NCI-H1417 (cell line): ENCODE results near the gene SCARB1.

Experiments used
- DNase-seq, 3 experiments: peaks; one replicate each; lab custom pipeline; 2025; lab: John Stamatoyannopoulos, UW

SCARB1 gene

GRCh38 chr12:124745891-124746570 lies 117.6 kb downstream of the SCARB1 start:
- peak; percentile 69 to 94 (median 86) for DNase-seq

- DNase-seq, result peak in 1 of 3 experiments; percentile 58
Observed at GRCh38 chr12:124745465-124745890, 118.2 kb downstream of the SCARB1 start.

DNA sequence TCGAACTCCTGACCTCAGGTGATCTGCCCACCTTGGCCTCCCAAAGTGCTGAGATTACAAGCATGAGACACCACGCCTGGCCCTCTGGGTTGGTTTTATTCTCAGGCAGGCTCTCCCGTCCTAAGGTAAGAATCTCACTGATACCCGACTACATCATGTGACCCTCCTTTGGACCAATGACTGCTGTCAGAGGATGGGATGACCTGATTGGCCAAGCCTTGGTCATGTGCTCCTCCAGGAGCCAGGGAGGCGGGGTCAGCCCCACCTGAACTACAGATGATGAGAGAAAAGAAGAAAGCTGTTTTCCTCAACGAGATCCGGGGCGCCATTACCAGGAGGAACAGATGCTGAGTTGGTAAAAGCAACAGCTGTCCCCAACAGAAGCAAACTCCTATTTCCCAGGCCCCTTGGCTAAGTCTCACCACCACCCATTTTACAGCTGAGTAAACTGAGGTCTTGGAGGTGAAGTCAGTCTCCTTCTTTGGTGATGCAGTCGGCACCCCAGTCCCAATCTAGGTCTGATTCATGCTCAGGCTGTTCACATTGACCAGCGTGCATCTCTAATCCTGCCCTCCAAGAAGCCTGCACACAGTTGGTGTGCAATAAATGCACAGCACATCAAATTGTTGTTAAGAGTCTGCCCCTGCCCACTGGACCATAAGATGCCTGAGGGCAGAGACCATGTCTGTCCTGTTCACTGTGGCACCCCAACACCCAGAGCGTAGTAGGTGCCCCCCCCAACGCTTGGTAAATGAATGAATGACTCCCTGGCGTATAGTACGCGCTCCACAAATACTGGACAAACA lies 118.8 kb downstream of the SCARB1 start:
- peak; percentile 16 to 33 (median 21) for DNase-seq

- DNase-seq, result no peak
Observed at GRCh38 chr12:124744273-124744640, 119.4 kb downstream of the SCARB1 start.

DNA sequence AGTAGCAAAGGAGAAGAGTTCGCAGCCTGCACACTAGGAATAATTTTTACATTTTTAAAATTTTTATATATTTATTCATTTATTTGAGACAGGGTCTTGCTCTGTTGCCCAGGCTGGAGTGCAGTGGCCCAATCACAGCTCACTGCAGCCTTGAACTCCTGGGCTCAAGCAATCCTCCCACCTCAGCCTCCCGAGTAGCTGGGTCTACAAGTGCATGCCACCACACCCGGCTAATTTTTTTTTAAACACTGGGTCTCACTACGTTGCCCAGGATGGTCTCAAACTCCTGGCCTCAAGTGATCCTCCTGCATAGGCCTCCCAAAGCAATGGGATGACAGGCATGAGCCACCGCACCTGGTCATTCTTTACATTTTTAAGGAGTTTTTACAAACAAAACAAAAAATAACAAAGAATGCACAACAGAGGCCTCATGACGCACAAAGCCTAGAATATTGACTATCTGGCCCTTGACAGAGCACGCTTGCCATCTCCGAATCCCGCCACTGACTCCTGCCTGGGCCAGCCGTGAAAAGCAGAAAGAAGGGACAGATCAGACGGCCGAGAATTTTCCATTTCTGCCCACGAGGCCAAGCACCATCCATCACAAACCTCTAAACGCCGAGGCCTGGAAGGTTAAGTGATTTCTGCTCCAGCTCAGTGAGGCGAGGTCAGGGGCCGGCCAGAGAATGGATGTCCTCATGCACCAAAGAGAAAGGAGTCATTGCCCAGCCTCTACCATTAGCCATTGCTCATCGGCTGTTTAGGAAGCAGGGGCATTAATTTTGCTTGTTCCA lies 120.0 kb downstream of the SCARB1 start:
- no peak for DNase-seq

DNA sequence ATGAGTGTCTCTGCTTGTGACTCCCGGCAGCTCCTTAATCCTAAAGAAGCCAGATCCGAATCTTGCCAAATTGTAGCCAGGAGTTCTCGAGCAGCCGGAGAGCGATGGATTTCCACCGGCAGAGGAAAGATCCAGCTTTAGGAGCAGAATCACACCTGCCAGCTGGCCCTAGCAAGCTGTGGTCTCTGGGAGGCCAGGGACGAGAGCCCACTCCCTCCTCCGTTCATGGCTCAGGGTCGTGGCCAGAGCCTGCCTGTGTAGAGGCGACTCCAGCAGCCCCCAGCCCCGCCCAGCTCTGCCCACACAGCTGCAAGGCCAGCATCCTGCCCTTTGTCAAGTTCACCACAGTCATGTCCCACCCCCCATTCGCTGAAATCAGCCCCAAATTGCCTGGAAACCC lies 121.0 kb downstream of the SCARB1 start:
- DNase-seq, result no peak

DNA sequence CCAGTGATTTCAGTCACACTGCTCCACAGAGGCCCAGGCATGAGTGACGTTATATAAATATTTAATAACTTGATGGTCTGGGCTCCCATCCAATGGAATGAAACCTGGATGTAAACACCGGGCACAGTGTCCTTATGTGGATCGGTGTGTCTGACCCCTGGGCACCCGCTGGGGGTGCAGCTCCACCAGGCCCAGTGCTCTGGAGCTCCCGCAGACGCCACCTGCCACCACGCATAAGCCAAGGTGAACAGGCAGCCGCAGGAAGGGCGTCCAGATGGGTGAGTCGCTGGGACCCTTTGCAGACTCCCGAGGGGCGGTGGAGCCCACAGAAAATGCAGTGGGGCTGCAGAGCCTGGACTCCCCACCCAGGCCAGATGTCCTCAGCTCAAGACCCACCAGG lies 121.6 kb downstream of the SCARB1 start:
- peak in 1 of 3 experiments; percentile 23 for DNase-seq

GRCh38 chr12:124741211-124741610 lies 122.5 kb downstream of the SCARB1 start:
- no peak for DNase-seq

GRCh38 chr12:124740691-124741137 lies 123.0 kb downstream of the SCARB1 start:
- no peak for DNase-seq

DNA sequence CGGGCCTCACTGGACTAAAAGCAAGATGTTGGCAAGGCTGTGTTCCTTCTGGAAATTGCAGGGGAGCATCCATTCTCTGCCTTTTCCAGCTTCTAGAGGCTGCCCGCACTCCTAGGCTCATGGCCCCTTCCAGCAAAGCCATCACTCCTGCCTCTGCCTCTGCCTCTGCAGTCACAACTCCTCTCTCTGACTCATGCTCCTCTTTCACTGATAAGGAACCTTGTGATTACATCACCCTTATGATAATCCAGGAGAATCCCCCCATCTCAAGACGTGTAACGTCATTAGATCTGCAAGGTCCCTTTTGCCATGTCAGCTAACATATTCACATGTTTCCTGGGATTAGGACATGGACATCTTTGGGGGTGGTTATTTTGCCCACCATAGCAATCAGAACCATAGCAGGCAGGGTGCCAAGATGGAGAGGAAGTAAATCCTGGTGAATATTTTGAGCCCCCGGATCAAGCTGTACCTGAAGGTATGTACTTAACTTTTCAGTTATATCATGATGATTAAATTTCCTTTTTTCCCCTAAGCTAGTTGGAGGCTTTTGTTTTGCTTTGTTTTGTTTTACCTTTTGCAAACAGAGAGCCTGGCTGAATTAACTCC lies 123.6 kb downstream of the SCARB1 start:
- DNase-seq, result no peak

GRCh38 chr12:124738636-124739467 lies 124.8 kb downstream of the SCARB1 start:
- DNase-seq, result no peak

- DNase-seq, result no peak
Observed at GRCh38 chr12:124737772-124738635, 125.7 kb downstream of the SCARB1 start.

DNA sequence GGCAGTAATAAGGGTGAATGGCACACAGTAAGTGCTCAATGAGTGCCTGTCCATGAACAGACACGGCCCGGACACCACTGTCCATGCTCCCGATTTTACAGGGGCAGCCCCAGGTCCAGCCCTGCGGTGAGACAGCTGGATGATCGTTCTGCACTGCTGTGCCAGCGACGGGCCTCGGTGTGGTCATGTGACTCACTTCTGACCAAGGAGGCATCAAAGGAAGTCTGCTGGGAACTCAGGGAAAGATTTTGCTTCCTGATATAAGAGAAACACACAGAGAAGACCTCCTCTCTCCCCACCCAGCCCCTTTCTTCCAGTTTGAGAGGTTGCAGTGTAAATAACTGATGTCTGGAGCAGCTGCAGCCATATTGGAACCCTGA lies 126.6 kb downstream of the SCARB1 start:
- DNase-seq, result no peak

DNA sequence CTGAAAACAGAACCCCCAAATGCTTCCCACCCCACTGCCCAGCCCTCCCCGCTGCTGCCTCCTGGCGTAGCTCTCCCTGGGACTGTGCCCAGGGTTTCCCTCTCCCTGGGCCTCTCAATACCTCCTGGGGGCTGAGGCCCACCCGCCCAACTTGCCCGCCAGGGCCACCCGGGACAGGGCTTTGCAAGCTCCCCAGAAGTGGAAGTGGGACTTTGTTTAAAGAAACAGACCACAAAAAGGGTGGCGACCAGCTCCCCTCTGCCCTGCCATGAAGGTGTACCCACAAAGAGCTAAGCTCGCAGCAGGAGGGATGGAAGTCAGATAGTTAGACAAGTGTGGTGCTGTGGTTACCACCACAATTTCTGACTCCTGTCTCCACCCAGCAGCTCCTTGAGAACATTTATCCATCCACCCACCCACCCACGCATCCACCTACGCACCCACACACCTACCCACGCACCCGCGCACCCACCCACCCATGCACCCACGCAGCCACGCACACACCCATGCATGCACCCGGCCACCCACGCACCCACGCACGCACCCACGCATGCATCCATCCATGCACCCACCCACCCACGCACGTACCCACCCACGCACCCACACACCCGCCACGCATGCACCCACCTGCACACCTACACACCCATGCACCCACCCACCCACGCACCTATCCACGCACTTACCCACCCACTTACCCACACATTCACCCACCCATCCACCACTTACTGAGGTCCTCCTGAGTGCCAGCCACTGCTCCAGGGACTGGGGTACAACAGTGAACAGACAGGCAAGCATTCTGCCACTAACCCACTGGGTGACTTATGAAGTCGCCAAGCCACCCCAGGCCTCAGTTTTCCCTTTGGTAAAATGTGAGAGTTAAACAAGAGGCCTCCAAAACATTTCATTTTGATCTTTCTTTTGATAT lies 127.3 kb downstream of the SCARB1 start:
- DNase-seq, result no peak

DNA sequence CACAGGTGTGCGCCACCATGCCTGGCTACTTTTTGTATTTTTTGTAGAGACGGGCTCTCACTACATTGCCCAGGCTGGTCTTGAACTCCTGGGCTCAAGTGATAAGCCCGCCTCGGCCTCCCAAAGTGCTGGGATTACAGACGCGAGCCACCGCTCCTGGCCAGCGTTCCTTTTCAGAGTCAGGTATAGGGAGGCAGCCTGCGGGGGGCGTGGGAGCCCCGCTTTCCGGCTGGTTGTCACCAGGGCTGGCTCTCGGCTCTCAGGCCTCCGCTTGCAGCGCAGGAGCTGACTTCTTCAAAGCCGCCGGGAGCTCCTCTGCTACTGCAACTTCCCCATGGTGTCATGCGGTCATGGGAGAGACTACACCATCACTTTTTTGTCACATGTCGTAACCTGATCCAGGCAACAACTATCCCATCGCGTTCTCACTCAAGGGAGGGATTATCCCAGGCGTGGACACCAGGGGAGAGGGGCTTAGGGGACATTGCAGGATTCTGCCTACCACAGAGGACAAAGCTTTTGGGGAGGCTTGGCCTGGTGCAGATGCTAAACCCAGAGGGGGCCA lies 129.4 kb downstream of the SCARB1 start:
- DNase-seq, result peak in 2 of 3 experiments; percentile 40 to 66

DNA sequence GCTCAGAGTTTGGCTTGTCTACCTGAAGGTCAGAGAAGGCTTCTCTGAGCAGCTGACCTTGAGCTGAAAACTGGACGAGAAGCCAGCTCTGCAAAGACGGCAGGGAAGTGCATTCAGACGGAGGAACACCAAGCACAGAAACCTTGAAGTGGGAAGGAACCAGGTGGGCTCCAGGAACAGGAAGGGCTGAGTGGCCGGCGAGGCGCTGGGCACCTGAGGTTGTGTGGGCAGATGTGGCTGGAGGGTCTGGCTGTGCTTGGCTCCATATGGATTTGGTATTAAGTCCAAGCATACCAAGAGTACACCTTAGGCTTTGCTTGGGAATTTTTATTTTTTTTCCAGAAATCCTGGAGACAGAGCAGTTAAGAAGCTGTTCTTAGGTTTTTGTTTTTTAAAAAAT lies 130.6 kb downstream of the SCARB1 start:
- DNase-seq, result no peak

- DNase-seq, result no peak
Observed at GRCh38 chr12:124732275-124733075, 131.2 kb downstream of the SCARB1 start.

DNA sequence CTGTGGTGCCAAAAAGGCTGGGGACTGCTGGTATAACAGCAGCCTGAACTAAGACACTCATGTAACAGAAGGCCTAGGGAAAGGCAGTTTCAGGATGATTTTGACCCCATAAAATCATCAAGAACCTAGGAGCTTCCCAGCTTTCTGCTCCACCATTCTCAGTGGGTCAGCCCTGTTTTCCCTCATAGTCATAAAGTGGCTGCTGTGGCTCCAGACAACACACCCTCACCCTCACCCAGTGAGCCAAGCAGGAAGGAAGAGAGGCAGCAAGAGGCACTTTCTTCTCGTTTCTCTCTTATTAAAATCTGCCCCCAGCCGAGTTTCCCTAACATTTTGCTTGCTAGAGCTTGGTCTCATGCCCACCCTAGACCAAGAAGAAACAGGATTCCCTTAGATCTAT lies 131.8 kb downstream of the SCARB1 start:
- DNase-seq, result no peak
